GM23338 (cell line): Measurements from ENCODE around the gene TOP2A. TPM values are rescaled to one million over a fixed set of nuclear protein-coding genes. Genes with fewer than 3 reads are reported as not detected.

ENCODE experiments used
- ATAC-seq: fragments of 200-7000 bp; cut with Tn5 transposase; 3 replicates; pipeline ENCODE4 v1.9.1; 2020
- DNase-seq: peaks from one replicate; pipeline ENCODE4 v3.0.0-alpha.2; 2015; ENCODE audit warnings: low spot score
- H2AFZ ChIP-seq: fragments of 200-600 bp; sonication (generic); 2 replicates; pipeline ENCODE4 v1.8.0; 2016; ENCODE audit warnings: antibody characterized with exemption, mild to moderate bottlenecking, moderate library complexity
- H3F3A ChIP-seq: fragments of 200-600 bp; sonication (generic); replicated peaks from 2 replicates; pipeline ENCODE4 v1.8.0; 2017; ENCODE audit warnings: antibody characterized with exemption, mixed run types, low read depth
- H3K27ac ChIP-seq: fragments of 200-600 bp; sonication (generic); 2 replicates; pipeline ENCODE4 v1.6.1; 2016; ENCODE audit warnings: low read depth
- H3K27me3 ChIP-seq: fragments of 200-600 bp; sonication (generic); 2 replicates; pipeline ENCODE4 v1.8.0; 2016; ENCODE audit warnings: mild to moderate bottlenecking, mixed run types, moderate library complexity; ENCODE audit not compliant: insufficient read depth
- H3K36me3 ChIP-seq: fragments of 200-600 bp; sonication (generic); 2 replicates; pipeline ENCODE4 v1.8.0; 2016; ENCODE audit warnings: mild to moderate bottlenecking; ENCODE audit not compliant: insufficient read depth
- H3K4me1 ChIP-seq: fragments of 200-600 bp; sonication (generic); 2 replicates; pipeline ENCODE4 v1.8.0; 2016; ENCODE audit warnings: mild to moderate bottlenecking, moderate library complexity; ENCODE audit not compliant: insufficient read depth
- H3K4me2 ChIP-seq: fragments of 200-600 bp; sonication (generic); 2 replicates; pipeline ENCODE4 v1.7.1; 2017; ENCODE audit warnings: mixed run types
- H3K4me3 ChIP-seq: fragments of 200-600 bp; sonication (generic); 2 replicates; pipeline ENCODE4 v1.6.1; 2016; ENCODE audit warnings: mixed run types
- H3K79me2 ChIP-seq: fragments of 200-600 bp; sonication (generic); replicated peaks from 2 replicates; pipeline ENCODE4 v1.8.0; 2017; ENCODE audit warnings: mild to moderate bottlenecking; ENCODE audit not compliant: insufficient read depth
- H3K9me2 ChIP-seq: fragments of 200-600 bp; sonication (generic); 2 replicates; pipeline ENCODE4 v1.8.0; 2017; ENCODE audit not compliant: insufficient read depth
- H4K20me1 ChIP-seq: fragments of 200-600 bp; sonication (generic); replicated peaks from 2 replicates; pipeline ENCODE4 v1.8.0; 2017; ENCODE audit warnings: mild to moderate bottlenecking; ENCODE audit not compliant: insufficient read depth
- H3K27ac Mint-ChIP-seq: 2 replicates; pipeline ENCODE4 v1.8.0; 2020; ENCODE audit warnings: inconsistent platforms, mild to moderate bottlenecking, moderate library complexity, mixed read lengths
- H3K27me3 Mint-ChIP-seq: 3 replicates; pipeline ENCODE4 v1.8.0; 2022; ENCODE audit warnings: low read depth, mild to moderate bottlenecking, moderate library complexity, mixed read lengths, inconsistent platforms; ENCODE audit not compliant: insufficient read depth, poor library complexity
- H3K36me3 Mint-ChIP-seq: 3 replicates; pipeline ENCODE4 v1.8.0; 2021; ENCODE audit warnings: low read depth, mild to moderate bottlenecking, inconsistent platforms, moderate library complexity, mixed read lengths
- H3K4me1 Mint-ChIP-seq: 3 replicates; pipeline ENCODE4 v1.8.0; 2020; ENCODE audit warnings: mild to moderate bottlenecking, inconsistent platforms, mixed read lengths
- H3K4me3 Mint-ChIP-seq: 3 replicates; pipeline ENCODE4 v1.8.0; 2021; ENCODE audit warnings: moderate library complexity, mild to moderate bottlenecking, inconsistent platforms, mixed read lengths
- H3K9me3 Mint-ChIP-seq: 3 replicates; pipeline ENCODE4 v1.8.0; 2020; ENCODE audit warnings: moderate library complexity, mild to moderate bottlenecking, inconsistent platforms, mixed read lengths
- CREB1 ChIP-seq: fragments of 250-450 bp; sonication (Bioruptor Pico); IDR thresholded peaks from 2 replicates; pipeline ENCODE4 v1.5.0; 2020; ENCODE audit warnings: low read depth, mild to moderate bottlenecking, moderate library complexity
- CTCF ChIP-seq, 2 experiments: fragments of 200-600 bp in 1 of 2; sonication (generic) in 1 of 2; conservative IDR thresholded peaks; 2 replicates each; pipeline versions ENCODE4 v1.5.1 to v1.6.1; 2016 to 2017; ENCODE audit warnings: antibody characterized with exemption in 2 of 2, low read depth in 2 of 2, mild to moderate bottlenecking in 2 of 2, moderate library complexity in 1 of 2
- EZH2 ChIP-seq: fragments of 200-600 bp; sonication (generic); IDR thresholded peaks from one replicate; pipeline ENCODE4 v1.8.0; 2017; ENCODE audit warnings: antibody characterized with exemption, mild to moderate bottlenecking, low read depth; ENCODE audit not compliant: unreplicated experiment
- EZH2phosphoT487 ChIP-seq: fragments of 200-600 bp; sonication (generic); IDR thresholded peaks from one replicate; pipeline ENCODE4 v1.8.1; 2018; ENCODE audit warnings: antibody characterized with exemption; ENCODE audit not compliant: unreplicated experiment
- JUNB ChIP-seq: IDR thresholded peaks from one replicate; pipeline ENCODE4 v1.6.1; 2016; ENCODE audit warnings: antibody characterized with exemption; ENCODE audit not compliant: unreplicated experiment
- NANOG ChIP-seq: IDR thresholded peaks from 2 replicates; pipeline ENCODE4 v1.6.1; 2016; ENCODE audit warnings: antibody characterized with exemption, borderline replicate concordance
- POLR2AphosphoS5 ChIP-seq: IDR thresholded peaks from 2 replicates; pipeline ENCODE4 v1.6.1; 2016; ENCODE audit warnings: antibody characterized with exemption, low read depth
- STAT1 ChIP-seq: IDR thresholded peaks from one replicate; pipeline ENCODE4 v1.6.1; 2016; ENCODE audit warnings: antibody characterized with exemption; ENCODE audit not compliant: unreplicated experiment
- ZNF114 ChIP-seq: fragments of 250-450 bp; sonication (Bioruptor Pico); IDR thresholded peaks from 2 replicates; pipeline ENCODE4 v1.5.0; 2020; ENCODE audit warnings: mild to moderate bottlenecking, moderate library complexity
- ZNF331 ChIP-seq: fragments of 250-450 bp; sonication (Bioruptor Pico); IDR thresholded peaks from 2 replicates; pipeline ENCODE4 v1.5.0; 2020; ENCODE audit warnings: low read depth, mild to moderate bottlenecking, moderate library complexity
- ZNF462 ChIP-seq: fragments of 250-450 bp; sonication (Bioruptor Pico); IDR thresholded peaks from 2 replicates; pipeline ENCODE4 v1.5.0; 2020; ENCODE audit warnings: mild to moderate bottlenecking, moderate library complexity
- polyA plus RNA-seq: library from polyadenylated mRNA; unstranded; fragments of >200 nt; fragmentation: Nextera tagmentation; extraction: Ambion mirVana; gene quantifications from 2 replicates; pipeline ENCODE4 v1.2.1, GENCODE V29; 2016
- total RNA-seq: library from RNA; depleted of rRNA; stranded (reverse); fragments of >200 nt; shearing (Covaris generic); gene quantifications from 2 replicates; pipeline ENCODE4 v1.2.3, GENCODE V29; 2014
- TF ChIP-seq, protein P1 (sequence below): IDR thresholded peaks from 2 replicates; pipeline ENCODE4 v1.6.1; 2016; ENCODE audit warnings: antibody characterized with exemption
- TF ChIP-seq, protein P2 (sequence below): IDR thresholded peaks from one replicate; pipeline ENCODE4 v1.6.1; 2018; ENCODE audit warnings: antibody characterized with exemption; ENCODE audit not compliant: unreplicated experiment

TOP2A gene
- total and polyA plus RNA-seq, 2 experiments from 2014 or later, result 263 to 442 TPM

DNA sequence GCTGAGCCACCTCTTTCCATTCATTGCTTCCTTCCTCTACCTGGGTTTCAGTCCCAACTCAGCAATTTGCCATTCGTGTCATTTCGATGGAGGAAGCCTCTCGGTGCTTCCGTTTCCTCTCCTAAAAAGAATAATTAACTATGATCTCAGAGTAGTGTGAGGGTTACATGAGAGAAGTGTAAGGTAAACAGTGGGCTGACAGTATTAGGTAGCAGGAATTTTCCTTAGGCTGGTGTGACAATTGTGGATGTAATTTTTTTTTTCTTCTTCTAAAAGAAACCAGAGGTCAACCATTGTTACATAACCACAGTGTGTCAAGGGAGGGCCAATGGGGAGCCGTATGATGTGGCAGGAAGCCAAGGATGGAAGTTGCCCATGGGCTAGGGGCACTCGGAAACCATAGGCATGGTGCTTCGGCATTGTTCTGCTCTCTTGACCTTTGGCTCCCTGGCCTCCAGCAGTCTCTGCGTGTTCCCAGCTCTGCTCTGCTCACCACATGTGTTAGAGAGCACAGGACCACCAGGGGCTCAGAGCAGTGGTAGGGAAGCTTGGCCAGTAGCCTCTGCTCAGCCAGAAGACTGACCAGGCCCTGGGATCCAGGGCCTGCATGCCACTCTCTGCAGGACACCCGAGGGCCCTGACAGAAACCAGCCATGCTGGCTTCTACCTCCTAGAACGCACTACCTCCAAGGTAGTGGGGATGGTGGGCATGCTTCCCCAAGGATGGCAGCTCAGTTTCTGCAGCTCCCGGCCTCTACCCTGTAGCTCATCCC lies 2.0 kb upstream of the TOP2A start:
- Mint-ChIP-seq H3K36me3 (peaks cover 23% of the 10 kb centered on the region), H3K9me3 (no peaks in the 10 kb centered on the region), H3K4me1 (peaks cover 46% of the 10 kb centered on the region), H3K4me3 (no peak overlapping the region; the same call in 2 of the 3 replicates), H3K27ac (peak overlapping the region; percentile 77; the same call in 1 of the 2 replicates), H3K27me3 (peaks cover 10% of the 10 kb centered on the region)
- H3K9me2 ChIP-seq, result no peaks in the 10 kb centered on the region
- H3F3A ChIP-seq, result peaks cover 3% of the 10 kb centered on the region; the same call in 1 of the 2 replicates
- DNase-seq, result no peak
- H3K79me2 ChIP-seq, result peaks cover 22% of the 10 kb centered on the region
- ATAC-seq, result no peak
- TF ChIP-seq, protein P1, sequence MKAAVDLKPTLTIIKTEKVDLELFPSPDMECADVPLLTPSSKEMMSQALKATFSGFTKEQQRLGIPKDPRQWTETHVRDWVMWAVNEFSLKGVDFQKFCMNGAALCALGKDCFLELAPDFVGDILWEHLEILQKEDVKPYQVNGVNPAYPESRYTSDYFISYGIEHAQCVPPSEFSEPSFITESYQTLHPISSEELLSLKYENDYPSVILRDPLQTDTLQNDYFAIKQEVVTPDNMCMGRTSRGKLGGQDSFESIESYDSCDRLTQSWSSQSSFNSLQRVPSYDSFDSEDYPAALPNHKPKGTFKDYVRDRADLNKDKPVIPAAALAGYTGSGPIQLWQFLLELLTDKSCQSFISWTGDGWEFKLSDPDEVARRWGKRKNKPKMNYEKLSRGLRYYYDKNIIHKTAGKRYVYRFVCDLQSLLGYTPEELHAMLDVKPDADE, result no peak
- TF ChIP-seq JUNB (no peak), EZH2phosphoT487 (no peak), CTCF (conservative IDR thresholded peaks at IDR 0.05; ENCODE audit: low read depth in 2 of 2) (no peak), ZNF462 (CRISPR knock-in tag) (no peak), NANOG (no peak), ZNF114 (CRISPR knock-in tag) (no peak), STAT1 (no peak), POLR2AphosphoS5 (no peak), ZNF331 (CRISPR knock-in tag) (no peak), CREB1 (CRISPR knock-in tag) (no peak), EZH2 (no peak)
- TF ChIP-seq, protein P2, sequence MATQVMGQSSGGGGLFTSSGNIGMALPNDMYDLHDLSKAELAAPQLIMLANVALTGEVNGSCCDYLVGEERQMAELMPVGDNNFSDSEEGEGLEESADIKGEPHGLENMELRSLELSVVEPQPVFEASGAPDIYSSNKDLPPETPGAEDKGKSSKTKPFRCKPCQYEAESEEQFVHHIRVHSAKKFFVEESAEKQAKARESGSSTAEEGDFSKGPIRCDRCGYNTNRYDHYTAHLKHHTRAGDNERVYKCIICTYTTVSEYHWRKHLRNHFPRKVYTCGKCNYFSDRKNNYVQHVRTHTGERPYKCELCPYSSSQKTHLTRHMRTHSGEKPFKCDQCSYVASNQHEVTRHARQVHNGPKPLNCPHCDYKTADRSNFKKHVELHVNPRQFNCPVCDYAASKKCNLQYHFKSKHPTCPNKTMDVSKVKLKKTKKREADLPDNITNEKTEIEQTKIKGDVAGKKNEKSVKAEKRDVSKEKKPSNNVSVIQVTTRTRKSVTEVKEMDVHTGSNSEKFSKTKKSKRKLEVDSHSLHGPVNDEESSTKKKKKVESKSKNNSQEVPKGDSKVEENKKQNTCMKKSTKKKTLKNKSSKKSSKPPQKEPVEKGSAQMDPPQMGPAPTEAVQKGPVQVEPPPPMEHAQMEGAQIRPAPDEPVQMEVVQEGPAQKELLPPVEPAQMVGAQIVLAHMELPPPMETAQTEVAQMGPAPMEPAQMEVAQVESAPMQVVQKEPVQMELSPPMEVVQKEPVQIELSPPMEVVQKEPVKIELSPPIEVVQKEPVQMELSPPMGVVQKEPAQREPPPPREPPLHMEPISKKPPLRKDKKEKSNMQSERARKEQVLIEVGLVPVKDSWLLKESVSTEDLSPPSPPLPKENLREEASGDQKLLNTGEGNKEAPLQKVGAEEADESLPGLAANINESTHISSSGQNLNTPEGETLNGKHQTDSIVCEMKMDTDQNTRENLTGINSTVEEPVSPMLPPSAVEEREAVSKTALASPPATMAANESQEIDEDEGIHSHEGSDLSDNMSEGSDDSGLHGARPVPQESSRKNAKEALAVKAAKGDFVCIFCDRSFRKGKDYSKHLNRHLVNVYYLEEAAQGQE, result no peak
- H3K4me3 ChIP-seq, result no peak overlapping the region
- no peak overlapping the region for H3K4me2 ChIP-seq
- H3K27me3 ChIP-seq, result no peaks in the 10 kb centered on the region
- no peak overlapping the region for H2AFZ ChIP-seq
- H3K36me3 ChIP-seq, result peaks cover 12% of the 10 kb centered on the region
- no peak overlapping the region for H3K27ac ChIP-seq
- H4K20me1 ChIP-seq, result no peaks in the 10 kb centered on the region; the same call in 1 of the 2 replicates
- H3K4me1 ChIP-seq, result peaks cover 33% of the 10 kb centered on the region
